HG03039 (cell line): ENCODE measurements around the gene WDFY4.

Experiments
- ATAC-seq: cut with Tn5 transposase; IDR thresholded peaks from one replicate; pipeline ENCODE4 v1.9.1; 2021; ENCODE audit warnings: mild to moderate bottlenecking, moderate library complexity; ENCODE audit not compliant: unreplicated experiment

WDFY4 gene

DNA sequence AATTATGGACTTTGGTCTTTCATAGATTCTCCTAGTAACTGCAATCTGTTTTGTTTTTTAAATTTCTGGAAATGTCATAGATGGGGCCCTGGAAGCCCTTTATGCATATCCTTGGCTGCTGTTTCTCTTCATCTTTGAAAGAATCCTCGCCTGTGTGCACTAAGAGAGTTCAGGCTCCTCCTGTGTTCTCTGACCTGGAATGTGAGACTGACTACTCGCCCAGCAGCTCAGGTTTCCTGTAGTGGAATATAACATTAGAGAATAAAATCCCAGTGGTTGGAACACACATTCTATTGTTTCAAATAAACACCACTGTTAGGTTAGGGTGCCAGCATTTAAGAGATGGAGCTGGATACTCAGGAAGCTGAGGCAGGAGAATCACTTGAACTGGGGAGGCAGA is 56.3 kb downstream of the WDFY4 start:
- no peak for ATAC-seq

- ATAC-seq = no peak
These were observed 58.5 kb downstream of the WDFY4 start for GRCh38 chr10:48742891-48743860.

DNA sequence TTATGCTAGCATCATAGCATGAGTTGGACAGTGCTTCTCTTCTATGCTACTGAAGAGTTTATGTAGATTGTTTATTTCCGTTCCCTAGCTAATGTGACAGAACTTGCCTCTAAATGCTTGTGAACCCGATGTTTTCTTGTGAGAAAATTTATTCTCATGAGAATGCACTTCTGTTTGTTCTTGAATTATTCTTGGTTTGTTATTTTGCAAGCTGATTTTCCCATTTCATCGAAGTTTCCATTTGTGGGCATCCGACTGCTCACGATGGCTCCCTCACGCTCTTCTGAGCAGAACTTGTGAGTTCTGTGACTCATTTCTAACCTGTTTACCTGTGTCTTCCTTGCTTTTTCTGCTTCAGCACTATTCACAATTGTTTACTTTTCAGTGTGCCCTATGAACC is 59.9 kb downstream of the WDFY4 start:
- no peak for ATAC-seq

DNA sequence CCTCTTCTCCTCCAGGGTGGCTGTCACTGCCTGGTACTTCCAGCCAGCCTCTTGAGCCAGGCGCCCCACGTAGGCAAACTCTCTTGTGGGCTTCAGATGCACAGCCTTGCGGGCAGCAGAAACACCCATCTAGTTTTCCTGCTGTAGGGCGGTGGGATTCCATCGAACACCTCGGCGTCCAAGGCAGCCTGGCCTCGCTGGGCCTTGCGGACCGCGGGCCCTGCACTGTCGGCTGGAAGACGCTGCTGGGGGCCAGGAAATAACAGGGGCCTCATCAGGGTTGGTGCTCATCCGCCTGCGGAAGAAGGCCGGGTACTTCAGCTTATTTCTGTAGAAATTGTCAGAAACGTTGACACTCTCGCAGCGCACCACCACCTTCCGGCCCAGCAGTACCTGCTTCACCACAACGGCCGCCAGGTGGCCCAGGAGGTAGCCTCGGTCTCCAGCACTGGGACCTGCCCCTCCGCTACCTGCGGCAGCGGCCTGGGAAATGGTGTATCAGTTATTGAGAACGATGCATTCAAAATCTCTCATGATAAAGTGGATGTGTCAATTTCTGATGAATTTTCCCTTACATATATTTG is 61.1 kb downstream of the WDFY4 start:
- ATAC-seq = no peak

DNA sequence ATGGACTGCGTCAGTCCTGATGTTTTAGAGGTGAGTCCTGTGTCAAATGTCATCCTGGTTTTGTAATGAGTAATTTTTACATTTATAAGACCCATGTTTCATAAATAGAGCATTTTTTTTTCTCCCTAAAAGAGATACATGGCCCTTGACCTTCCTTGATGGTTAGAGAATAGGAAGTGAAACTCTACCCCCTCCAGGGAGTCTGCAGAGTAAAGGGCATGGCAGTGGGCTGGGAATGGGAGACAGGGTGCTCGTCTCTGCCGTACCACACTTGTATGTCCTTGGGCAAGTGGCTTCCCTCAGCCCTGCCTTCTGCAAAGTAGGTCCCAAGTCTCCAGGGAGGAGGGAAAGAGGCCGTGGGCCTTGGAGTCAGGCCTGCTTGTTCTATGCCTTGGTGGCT is 63.9 kb downstream of the WDFY4 start:
- ATAC-seq = peak; percentile 39

DNA sequence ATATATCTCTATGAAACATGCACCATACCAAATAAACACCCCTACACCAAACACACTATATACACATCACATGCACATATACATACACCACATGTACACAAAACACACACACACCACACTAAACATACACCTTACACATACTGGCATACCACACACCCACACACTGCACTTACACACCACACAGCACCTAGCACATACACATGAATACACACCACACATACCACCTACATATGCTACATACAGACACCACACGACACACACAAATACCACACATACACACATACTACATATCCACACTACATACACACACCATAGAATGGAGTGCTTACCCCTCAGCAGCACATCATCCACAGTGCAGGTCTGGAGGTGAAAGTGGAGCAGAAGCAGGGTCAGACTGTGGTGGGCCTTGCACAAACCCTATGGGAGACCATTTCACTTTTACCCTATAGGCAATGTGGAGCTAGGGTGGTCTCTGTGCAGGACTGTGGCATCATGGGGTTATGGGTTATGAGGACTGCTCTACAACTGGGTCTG is 64.6 kb downstream of the WDFY4 start:
- no peak for ATAC-seq

DNA sequence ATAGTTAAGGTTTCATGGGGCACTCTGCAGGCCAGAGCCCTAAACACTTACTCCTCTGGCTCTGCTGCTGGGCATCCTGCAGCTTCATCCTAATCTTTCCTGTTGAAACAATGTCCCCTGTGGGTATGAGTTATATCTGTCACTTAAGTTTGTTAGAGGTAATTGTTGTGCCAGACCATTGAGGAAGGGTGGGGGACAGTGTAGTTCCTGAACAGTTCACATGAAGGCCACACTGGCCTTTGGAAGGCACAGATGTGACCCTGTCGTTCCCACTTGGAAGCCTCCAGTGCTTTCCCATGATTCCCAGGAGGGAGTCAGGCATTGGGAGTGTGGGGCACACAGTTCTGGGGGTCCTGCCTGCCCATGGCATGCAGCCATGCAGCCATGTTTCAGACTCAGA is 65.3 kb downstream of the WDFY4 start:
- ATAC-seq = no peak

- ATAC-seq = no peak
These were observed 66.3 kb downstream of the WDFY4 start for GRCh38 chr10:48750991-48751390.

DNA sequence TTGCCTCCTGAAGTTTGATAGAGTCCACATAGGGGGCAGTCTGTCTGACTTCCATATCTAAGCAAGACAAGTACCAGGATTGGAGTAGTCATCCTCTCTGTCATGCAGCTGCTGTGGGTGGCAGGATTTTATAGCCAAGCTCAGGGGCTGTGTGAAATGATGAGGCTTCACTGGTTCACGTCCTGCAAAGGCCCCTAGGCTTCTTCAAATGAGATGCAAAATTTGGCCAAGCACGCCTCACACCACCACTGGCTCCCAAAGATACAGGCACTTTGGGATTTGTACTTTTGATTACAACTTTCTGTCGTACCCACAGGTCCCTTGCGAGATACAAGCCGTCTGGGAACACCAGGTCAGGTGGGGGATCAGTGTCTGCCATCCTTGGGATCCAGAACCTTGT is 67.1 kb downstream of the WDFY4 start:
- ATAC-seq = no peak

GRCh38 chr10:48758411-48758810 is 73.7 kb downstream of the WDFY4 start:
- ATAC-seq = no peak

DNA sequence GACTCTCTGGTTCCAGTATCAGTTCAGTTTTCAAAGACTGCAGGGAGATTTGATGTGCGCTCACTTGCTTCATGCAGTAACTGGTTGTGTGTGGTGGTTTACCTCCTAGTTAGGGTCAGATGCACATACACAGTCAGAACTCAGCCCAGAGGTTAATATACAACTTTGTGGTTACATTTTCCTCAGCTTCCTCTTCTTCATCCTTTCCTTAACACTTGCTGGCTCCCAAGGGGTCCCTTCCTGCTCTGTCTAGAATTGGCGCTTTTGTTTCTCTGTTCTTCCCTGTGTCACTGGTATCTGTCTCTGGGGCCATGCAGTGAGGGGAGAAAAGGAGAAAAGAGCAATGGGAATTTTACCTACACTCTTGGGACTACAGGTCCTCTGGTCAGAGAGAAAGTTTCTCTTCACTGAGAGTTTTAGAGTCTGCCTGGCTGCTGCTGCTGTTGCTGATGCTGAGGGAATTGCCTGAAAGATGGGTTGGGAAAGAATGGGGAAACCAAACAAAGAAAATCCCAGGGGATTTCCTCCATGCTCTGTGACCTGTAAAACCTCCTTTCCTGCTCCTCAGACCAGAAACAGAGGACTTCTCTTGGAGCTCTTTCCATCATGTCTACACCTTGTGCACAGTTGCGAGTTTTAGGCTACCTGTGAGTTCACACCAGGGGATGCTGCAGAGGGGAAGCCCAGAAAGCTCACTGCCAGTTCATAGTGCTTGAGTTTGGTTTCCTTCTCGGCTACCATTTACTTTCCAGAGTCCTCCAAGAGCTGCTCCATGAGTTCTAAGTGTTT is 74.6 kb downstream of the WDFY4 start:
- ATAC-seq = peak; percentile 74

DNA sequence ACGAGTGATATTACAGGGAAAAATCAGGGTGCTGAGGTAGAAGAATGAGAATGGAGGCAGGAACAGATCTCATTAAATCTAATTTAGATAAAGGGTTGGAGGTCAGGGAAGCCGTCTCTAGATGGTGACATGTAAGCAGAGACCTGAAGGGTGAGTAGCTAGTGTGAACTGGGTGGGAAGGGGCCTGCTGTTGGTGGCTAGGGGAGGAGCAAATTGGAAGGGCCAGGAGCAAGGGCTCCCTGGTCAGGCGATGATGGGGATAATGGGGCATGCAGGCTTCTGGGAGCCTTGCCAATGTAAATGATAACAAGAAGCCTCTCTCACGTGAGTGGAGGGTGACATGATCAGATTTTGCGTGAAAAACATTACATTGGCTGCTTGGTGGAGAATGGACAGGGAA is 76.3 kb downstream of the WDFY4 start:
- no peak for ATAC-seq

- no peak for ATAC-seq
These were observed 77.7 kb downstream of the WDFY4 start for GRCh38 chr10:48762064-48763042.

DNA sequence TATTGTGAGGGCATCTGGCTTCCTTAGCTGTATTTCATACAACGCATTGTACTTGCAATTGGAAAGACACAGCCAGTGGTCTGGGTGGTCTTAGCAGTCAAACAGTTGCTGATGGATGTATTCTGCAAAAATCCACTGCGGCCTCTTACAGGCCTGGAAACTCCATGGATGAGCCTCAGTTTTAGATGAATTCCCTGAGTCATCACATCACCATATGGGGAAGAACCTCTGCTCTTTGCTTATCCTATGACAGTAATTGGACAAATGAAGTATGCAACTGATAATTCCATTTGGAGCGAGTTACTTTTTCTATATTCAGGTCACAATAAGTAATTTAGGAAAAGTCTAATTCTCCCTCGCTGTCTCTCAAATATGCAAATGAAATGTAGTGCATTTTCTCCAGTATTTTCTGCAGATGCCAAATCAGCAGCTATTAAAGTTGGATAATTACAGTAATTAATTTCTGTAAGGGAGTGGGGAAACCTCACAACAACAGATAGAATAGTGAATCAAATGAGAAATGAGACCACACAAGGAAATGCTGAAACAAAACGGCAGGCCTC is 78.8 kb downstream of the WDFY4 start:
- ATAC-seq = no peak

- no peak for ATAC-seq
These were observed 79.8 kb downstream of the WDFY4 start for GRCh38 chr10:48764486-48764885.

GRCh38 chr10:48765039-48765438 is 80.4 kb downstream of the WDFY4 start:
- ATAC-seq = no peak

GRCh38 chr10:48765527-48765926 is 80.9 kb downstream of the WDFY4 start:
- ATAC-seq = no peak

DNA sequence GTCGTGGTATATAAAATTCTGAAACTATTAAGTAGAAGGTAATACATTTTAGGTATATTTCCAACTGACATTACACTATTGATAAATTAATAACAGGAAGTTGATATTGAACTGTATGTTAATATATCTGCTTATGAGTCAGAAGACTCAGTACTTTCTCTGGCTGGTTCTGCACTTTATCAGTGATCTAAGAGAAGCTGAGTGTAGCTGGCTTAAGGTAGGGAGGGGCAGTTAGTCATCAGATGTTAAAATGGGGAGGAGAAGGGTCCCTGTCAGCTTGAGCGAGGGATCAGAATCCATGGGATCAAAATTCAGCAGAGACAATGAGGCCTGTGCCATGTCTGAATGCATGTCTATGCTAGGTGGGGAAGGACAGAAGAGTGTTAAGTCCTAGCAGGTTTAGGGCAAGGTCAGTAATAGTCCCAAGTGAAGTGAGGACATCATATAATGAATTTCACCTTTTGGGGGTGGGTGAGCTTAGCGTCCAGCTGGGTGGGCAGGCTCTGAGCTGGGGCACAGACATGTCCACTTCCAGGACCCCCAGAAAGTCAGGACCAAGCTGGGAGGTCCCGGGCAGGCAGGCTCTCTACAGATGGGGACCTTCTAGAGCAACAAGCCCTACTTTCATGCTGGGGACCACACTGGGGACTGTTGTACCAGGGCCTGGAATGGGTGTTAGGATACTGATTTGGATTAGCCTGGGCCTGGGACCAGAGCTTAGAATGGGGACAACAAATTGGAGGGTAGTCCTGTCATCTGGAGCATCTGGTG is 82.9 kb downstream of the WDFY4 start:
- no peak for ATAC-seq

- no peak for ATAC-seq
These were observed 83.6 kb downstream of the WDFY4 start for GRCh38 chr10:48768144-48768766.
